K562 (cell line): ENCODE results near the gene ZNF839. TPM values are rescaled to one million over a fixed set of nuclear protein-coding genes. Genes with fewer than 3 reads are reported as not detected.

Experiments used
- ATAC-seq: fragments of 200-7000 bp; cut with Tn5 transposase; 3 replicates; pipeline ENCODE4 v1.9.1; 2020; ENCODE audit warnings: moderate library complexity
- BruUV-seq: library from RNA; stranded (reverse); fragments of 400-500 nt; replicated peaks from 2 replicates; lab custom pipeline; 2021; lab: Mats Ljungman, UMichigan
- CTCF ChIA-PET: fragments of 300-600 bp; formaldehyde crosslinking; extraction: SDS; loops from one replicate; lab custom pipeline; 2021; ENCODE audit warnings: low intra/inter-chr PET ratio; lab: Yijun Ruan, JAX
- POLR2A ChIA-PET: fragments of 300-600, 350-650 bp; sonication (Branson Sonifier 250); formaldehyde crosslinking; extraction: SDS; loops from one replicate; lab custom pipeline; 2021; ENCODE audit warnings: antibody characterized with exemption, inconsistent platforms; lab: Yijun Ruan, JAX
- DNase-seq, 4 experiments: peaks; one replicate each; pipeline versions ENCODE4 v3.0.0 to v3.0.0-alpha.2; 2011 to 2018; ENCODE audit warnings: low spot score in 3 of 4, mixed read lengths in 3 of 4; ENCODE audit errors: extremely low read depth in 1 of 4
- FAIRE-seq: peaks from 2 replicates; lab custom pipeline; 2011; peaks lifted over from hg19 to GRCh38; lab: Jason Lieb, UNC
- H2AFZ ChIP-seq: 2 replicates; pipeline ENCODE4 v1.6.0; 2011; ENCODE audit warnings: low read depth, low read length, control low read depth, inconsistent platforms
- H3K27ac ChIP-seq: fragments of 200-600 bp; 3 replicates; pipeline ENCODE4 v1.8.0; 2011; ENCODE audit warnings: low read depth, mild to moderate bottlenecking, control low read depth, inconsistent platforms, low read length, moderate library complexity, mixed read lengths; ENCODE audit errors: extremely low read depth
- H3K27me3 ChIP-seq, 2 experiments: fragments of 300-600 bp in 1 of 2; 2 replicates in 1 of 2; 3 replicates in 1 of 2; pipeline versions ENCODE4 v1.6.0 to v1.8.0; 2011; ENCODE audit warnings: inconsistent platforms in 2 of 2, low read length in 2 of 2, mild to moderate bottlenecking in 1 of 2, mixed read lengths in 1 of 2, moderate library complexity in 1 of 2; ENCODE audit not compliant: control insufficient read depth in 2 of 2, insufficient read depth in 2 of 2
- H3K36me3 ChIP-seq: fragments of 300-600 bp; 3 replicates; pipeline ENCODE4 v1.8.0; 2011; ENCODE audit warnings: mild to moderate bottlenecking, low read length, inconsistent platforms; ENCODE audit not compliant: control insufficient read depth, insufficient read depth
- H3K4me1 ChIP-seq, 2 experiments: fragments of 200-600 bp in 1 of 2; replicated peaks in 1 of 2; 2 replicates in 1 of 2; 3 replicates in 1 of 2; pipeline versions ENCODE4 v1.5.1 to v1.8.0; 2011; ENCODE audit warnings: inconsistent platforms in 2 of 2, low read length in 2 of 2, mild to moderate bottlenecking in 1 of 2, mixed read lengths in 1 of 2, moderate library complexity in 1 of 2; ENCODE audit not compliant: control insufficient read depth in 2 of 2, insufficient read depth in 2 of 2
- H3K4me2 ChIP-seq: 2 replicates; pipeline ENCODE4 v1.6.1; 2011; ENCODE audit warnings: low read length, control low read depth, inconsistent platforms, mixed read lengths; ENCODE audit not compliant: insufficient read depth
- H3K4me3 ChIP-seq: fragments of 200-600 bp; sonication (generic), shearing (Covaris generic); 2 replicates; pipeline ENCODE4 v1.5.1; 2016; ENCODE audit warnings: control low read depth, inconsistent platforms
- H3K79me2 ChIP-seq: fragments of 200-600 bp; 3 replicates; pipeline ENCODE4 v1.8.0; 2011; ENCODE audit warnings: low read length, inconsistent platforms; ENCODE audit not compliant: control insufficient read depth, insufficient read depth
- H3K9ac ChIP-seq, 2 experiments: 2 replicates each; pipeline versions ENCODE4 v1.6.0 to v1.6.1; 2011; ENCODE audit warnings: low read depth in 2 of 2, low read length in 2 of 2, control low read depth in 1 of 2, inconsistent platforms in 1 of 2, mild to moderate bottlenecking in 1 of 2, mixed read lengths in 1 of 2; ENCODE audit not compliant: insufficient read depth in 1 of 2
- H3K9me1 ChIP-seq: one replicate; pipeline ENCODE4 v1.6.0; 2011; ENCODE audit warnings: inconsistent platforms, mild to moderate bottlenecking, low read length, moderate library complexity; ENCODE audit not compliant: control insufficient read depth, insufficient read depth
- H3K9me3 ChIP-seq: replicated peaks from 2 replicates; pipeline ENCODE4 v1.5.1; 2011; ENCODE audit warnings: low read depth, low read length, inconsistent platforms; ENCODE audit not compliant: control insufficient read depth, insufficient read depth
- H4K20me1 ChIP-seq: replicated peaks from 2 replicates; pipeline ENCODE4 v1.6.1; 2011; ENCODE audit warnings: low read length, inconsistent platforms, mixed read lengths; ENCODE audit not compliant: control insufficient read depth, insufficient read depth
- CSDE1 ChIP-seq, 2 experiments: fragments of 450-650 bp; IDR thresholded peaks; 2 replicates each; pipeline ENCODE4 v1.6.1; 2016; ENCODE audit warnings: mild to moderate bottlenecking in 1 of 2
- GABPA ChIP-seq: fragments of 200-800 bp; sonication (Bioruptor generic); conservative IDR thresholded peaks from 2 replicates; pipeline ENCODE4 v1.6.1; 2016; ENCODE audit warnings: low read depth, missing genetic modification characterization, missing compliant biosample characterization
- KLF1 ChIP-seq: fragments of 450-650 bp; IDR thresholded peaks from 2 replicates; pipeline ENCODE4 v1.6.1; 2016; ENCODE audit warnings: missing genetic modification characterization, missing compliant biosample characterization
- NBN ChIP-seq: fragments of 450-650 bp; IDR thresholded peaks from 2 replicates; pipeline ENCODE4 v1.6.1; 2016; ENCODE audit warnings: low read depth, mild to moderate bottlenecking
- NFIX ChIP-seq: fragments of 250-450 bp; sonication (Bioruptor Pico); IDR thresholded peaks from 2 replicates; pipeline ENCODE4 v1.4.0; 2020; ENCODE audit warnings: low read depth, mild to moderate bottlenecking, moderate library complexity
- RBM22 ChIP-seq: fragments of 200-400 bp; formaldehyde crosslinking; IDR thresholded peaks from 2 replicates; pipeline ENCODE4 v1.6.1; 2018; ENCODE audit warnings: low read length, low read depth; ENCODE audit not compliant: poor library complexity, severe bottlenecking
- TARDBP ChIP-seq: fragments of 450-650 bp; IDR thresholded peaks from 2 replicates; pipeline ENCODE4 v1.6.1; 2016
- WGBS: fragments of 100-300 bp; shearing (Covaris generic); methylation state at CpG from one replicate; pipeline ENCODE4 v1.1.6; 2016; ENCODE audit warnings: low coverage, mixed read lengths; ENCODE audit not compliant: insufficient coverage; ENCODE audit errors: missing lambda C conversion rate; 5-methylcytosine and 5-hydroxymethylcytosine counted together
- in situ Hi-C: fragments of 300-500 bp; cut with MboI; formaldehyde crosslinking; loops from 4 replicates; pipeline ENCODE4 v1.15.0; 2018; ENCODE audit warnings: inconsistent platforms, mixed read lengths
- intact Hi-C: fragments of 100-400 bp; cut with micrococcal nuclease; formaldehyde crosslinking; loops from 2 replicates; pipeline ENCODE4 v1.14.2; 2022
- polyA plus RNA-seq, 8 experiments: library from polyadenylated mRNA; depleted of rRNA in 4 of 8; stranded (reverse) in 5 of 8; unstranded in 3 of 8; fragments of >200 nt; fragmentation: Nextera tagmentation in 2 of 8; fragmentation: Illumina TruSeq in 1 of 8; extraction: Ambion mirVana in 2 of 8; extraction: Trizol in 1 of 8; gene quantifications; 2 replicates each; pipeline versions ENCODE4 v1.2.1 to v1.2.3, GENCODE V29; 2011 to 2014; ENCODE audit warnings: inconsistent platforms in 1 of 8, missing spikeins in 1 of 8
- total RNA-seq, 7 experiments: library from RNA; depleted of rRNA in 6 of 7; stranded (reverse); fragments of >200 nt in 6 of 7; fragmentation: Illumina TruSeq in 2 of 7; extraction: Trizol in 2 of 7; gene quantifications; 2 replicates each; pipeline versions ENCODE4 v1.2.1 to v1.2.3, GENCODE V29; 2011 to 2021; ENCODE audit warnings: low replicate concordance in 1 of 7
- TF ChIP-seq, protein P1 (sequence below): fragments of 450-650 bp; IDR thresholded peaks from 2 replicates; pipeline ENCODE4 v1.6.1; 2018; ENCODE audit warnings: mild to moderate bottlenecking, low read depth; ENCODE audit not compliant: partially characterized antibody
- TF ChIP-seq, protein P2 (sequence below): fragments of 450-650 bp; formaldehyde crosslinking; IDR thresholded peaks from 2 replicates; pipeline ENCODE4 v1.4.0; 2022; ENCODE audit warnings: missing genetic modification characterization
- TF ChIP-seq, protein P3 (sequence below): fragments of 250-450 bp; sonication (Bioruptor Pico); IDR thresholded peaks from 2 replicates; pipeline ENCODE4 v1.8.0; 2021; ENCODE audit warnings: mild to moderate bottlenecking, moderate library complexity

The ZNF839 gene
- total and polyA plus RNA-seq, 9 of the 15 experiments (the other 6 are each of a cell fraction or from before 2014, with no cell fraction given) = 0.42 to 8.4 (median 5.7) TPM

DNA sequence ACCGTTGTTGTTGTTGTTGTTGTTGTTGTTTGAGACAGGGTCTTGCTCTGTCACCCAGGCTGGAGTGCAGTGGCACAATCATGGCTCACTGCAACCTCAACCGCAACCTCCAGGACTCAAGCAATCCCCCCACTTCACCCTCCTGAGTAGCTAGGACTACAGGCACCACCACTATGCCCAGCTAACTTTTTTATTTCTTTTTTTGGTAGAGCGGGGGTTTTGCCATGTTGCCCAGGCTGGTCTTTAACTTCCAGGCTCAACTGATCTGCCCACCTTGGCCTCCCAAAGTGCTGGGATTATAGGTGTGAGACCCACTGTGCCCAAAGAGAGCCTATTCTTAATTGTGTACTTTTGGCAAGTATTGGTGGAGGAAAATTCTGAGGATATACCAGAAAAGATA is 40.3 kb upstream of the ZNF839 start:
- Histone ChIP-seq H4K20me1 (no peaks in the 10 kb centered on the region), H3K27ac (no peak overlapping the region), H3K9me1 (no peaks in the 10 kb centered on the region), H2AFZ (no peak overlapping the region), H3K4me1 (no peaks in the 10 kb centered on the region; a peak in 1 of 5 replicates), H3K4me2 (no peak overlapping the region), H3K27me3 (no peaks in the 10 kb centered on the region), H3K36me3 (no peaks in the 10 kb centered on the region), H3K9me3 (no peaks in the 10 kb centered on the region), H3K9ac (no peak overlapping the region), H3K4me3 (no peak overlapping the region), H3K79me2 (no peaks in the 10 kb centered on the region)
- intact Hi-C loops = no loop called here
- POLR2A ChIA-PET = interaction anchor here (0.7 kb wide), 1 partner anchor 147 kb away, joined by 3 read pairs; no protein-coding TSS in a partner anchor
- no peak for FAIRE-seq
- no peak for ATAC-seq
- WGBS = 76% methylated on average over 3 of the region's 3 CpGs
- BruUV-seq = no TSS peak
- in situ Hi-C loops = no loop called here
- DNase-seq = no peak
- CTCF ChIA-PET = no interaction called here
- TF ChIP-seq, protein P1, sequence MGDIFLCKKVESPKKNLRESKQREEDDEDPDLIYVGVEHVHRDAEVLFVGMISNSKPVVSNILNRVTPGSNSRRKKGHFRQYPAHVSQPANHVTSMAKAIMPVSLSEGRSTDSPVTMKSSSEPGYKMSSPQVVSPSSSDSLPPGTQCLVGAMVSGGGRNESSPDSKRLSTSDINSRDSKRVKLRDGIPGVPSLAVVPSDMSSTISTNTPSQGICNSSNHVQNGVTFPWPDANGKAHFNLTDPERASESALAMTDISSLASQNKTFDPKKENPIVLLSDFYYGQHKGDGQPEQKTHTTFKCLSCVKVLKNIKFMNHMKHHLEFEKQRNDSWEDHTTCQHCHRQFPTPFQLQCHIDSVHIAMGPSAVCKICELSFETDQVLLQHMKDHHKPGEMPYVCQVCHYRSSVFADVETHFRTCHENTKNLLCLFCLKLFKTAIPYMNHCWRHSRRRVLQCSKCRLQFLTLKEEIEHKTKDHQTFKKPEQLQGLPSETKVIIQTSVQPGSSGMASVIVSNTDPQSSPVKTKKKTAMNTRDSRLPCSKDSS = no peak
- TF ChIP-seq NFIX (CRISPR knock-in tag) (no peak), NBN (no peak), CSDE1 (IDR thresholded peaks at IDR 0.05) (no peak), GABPA (tag) (no peak), RBM22 (no peak), KLF1 (tag) (no peak), TARDBP (no peak)
- TF ChIP-seq, protein P2, sequence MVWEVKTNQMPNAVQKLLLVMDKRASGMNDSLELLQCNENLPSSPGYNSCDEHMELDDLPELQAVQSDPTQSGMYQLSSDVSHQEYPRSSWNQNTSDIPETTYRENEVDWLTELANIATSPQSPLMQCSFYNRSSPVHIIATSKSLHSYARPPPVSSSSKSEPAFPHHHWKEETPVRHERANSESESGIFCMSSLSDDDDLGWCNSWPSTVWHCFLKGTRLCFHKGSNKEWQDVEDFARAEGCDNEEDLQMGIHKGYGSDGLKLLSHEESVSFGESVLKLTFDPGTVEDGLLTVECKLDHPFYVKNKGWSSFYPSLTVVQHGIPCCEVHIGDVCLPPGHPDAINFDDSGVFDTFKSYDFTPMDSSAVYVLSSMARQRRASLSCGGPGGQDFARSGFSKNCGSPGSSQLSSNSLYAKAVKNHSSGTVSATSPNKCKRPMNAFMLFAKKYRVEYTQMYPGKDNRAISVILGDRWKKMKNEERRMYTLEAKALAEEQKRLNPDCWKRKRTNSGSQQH (CRISPR knock-in tag) = no peak
- TF ChIP-seq, protein P3, sequence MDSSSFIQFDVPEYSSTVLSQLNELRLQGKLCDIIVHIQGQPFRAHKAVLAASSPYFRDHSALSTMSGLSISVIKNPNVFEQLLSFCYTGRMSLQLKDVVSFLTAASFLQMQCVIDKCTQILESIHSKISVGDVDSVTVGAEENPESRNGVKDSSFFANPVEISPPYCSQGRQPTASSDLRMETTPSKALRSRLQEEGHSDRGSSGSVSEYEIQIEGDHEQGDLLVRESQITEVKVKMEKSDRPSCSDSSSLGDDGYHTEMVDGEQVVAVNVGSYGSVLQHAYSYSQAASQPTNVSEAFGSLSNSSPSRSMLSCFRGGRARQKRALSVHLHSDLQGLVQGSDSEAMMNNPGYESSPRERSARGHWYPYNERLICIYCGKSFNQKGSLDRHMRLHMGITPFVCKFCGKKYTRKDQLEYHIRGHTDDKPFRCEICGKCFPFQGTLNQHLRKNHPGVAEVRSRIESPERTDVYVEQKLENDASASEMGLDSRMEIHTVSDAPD (CRISPR knock-in tag) = no peak
